GM12873 (cell line): Measurements from ENCODE around the gene POU2F1.

Source experiments
- CTCF ChIP-seq: IDR thresholded peaks from 2 replicates; pipeline ENCODE4 v1.5.1; 2012; ENCODE audit warnings: low read depth, mild to moderate bottlenecking, moderate library complexity, low read length, control low read depth; ENCODE audit not compliant: insufficient read depth; ENCODE audit errors: missing control alignments

The POU2F1 gene

GRCh38 chr1:167434306-167434705 is 213.6 kb downstream of the POU2F1 start:
- no peak for TF ChIP-seq CTCF

- TF ChIP-seq CTCF = no peak
Observed at GRCh38 chr1:167435484-167435883, 214.8 kb downstream of the POU2F1 start.

DNA sequence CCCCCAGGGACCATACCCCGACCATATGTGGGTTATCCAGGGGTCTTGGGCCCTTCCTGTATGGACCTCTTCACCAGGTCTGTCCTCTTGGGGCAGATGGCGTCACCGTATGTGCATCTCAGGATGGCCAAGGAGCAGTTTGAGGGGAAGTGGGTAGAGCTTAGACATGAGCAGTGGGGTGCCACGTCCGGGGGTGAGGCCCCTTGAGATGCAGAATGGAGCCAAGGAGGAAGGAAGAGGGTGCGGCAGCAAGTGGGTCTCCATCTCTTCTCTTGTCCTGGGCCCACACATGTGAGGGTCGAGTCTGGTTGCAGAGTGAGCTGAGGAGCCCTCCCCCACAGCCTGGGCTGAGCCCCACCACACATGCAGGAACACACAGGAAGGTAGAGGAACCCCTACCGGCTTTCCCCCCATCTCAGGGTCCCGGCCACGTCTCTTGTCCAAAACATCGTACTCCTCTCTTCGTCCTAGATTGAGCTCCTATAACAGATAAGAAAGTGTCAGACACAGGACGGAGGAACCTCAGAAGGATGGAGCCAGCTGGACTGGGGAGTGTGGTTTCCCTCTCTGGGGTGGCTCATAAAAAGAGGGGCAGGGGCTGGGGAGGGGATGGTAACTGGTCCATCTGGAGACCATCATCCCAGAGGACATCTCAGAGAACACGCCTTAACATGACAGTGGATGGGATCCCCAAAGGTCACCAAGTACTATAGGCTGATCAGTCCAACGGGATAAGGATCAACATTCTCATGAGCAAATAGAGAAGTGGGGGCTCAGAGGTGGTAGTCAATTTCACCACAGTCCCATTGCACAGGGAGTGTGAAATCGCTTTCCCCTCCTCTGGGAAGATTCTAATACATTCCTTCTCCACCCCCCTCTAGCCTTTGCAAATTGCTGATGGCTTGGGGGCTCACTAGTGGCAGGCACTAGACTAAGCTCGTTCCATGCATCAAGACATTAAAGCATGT is 217.8 kb downstream of the POU2F1 start:
- no peak for TF ChIP-seq CTCF

DNA sequence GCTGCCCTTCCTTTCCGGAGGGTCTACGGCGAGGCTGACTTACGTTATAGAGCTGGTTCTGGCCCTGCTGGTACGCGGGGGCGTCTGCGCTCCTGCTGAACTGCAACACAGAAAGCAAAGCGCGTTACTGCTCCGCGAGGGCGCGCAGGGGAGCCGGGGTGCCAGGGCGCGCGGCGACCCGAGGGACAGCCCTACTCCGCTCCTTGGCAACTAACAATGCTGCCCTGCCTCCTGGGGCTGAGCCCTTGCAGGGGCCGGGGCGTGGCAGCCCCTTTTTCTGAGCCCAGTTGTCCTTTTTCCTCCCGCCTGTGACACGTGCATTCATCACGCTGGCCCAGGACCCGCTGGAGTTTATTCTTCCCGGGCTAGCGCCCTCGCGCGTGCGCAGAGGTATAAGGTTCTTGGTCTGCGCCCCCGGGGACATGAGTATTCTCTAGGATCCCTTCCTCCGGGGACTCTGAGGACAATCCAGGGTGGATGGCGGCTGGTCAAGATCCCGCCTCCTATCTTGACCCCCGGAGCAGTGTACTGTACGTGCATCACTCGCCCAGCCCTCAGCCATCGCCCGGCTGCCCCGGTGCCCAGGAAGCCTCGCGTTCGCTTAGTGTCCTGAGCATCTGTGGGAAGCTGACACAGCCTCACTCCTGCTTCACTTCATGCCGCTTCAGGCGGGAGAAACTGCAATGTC is 218.8 kb downstream of the POU2F1 start:
- TF ChIP-seq CTCF = peak; percentile 5

DNA sequence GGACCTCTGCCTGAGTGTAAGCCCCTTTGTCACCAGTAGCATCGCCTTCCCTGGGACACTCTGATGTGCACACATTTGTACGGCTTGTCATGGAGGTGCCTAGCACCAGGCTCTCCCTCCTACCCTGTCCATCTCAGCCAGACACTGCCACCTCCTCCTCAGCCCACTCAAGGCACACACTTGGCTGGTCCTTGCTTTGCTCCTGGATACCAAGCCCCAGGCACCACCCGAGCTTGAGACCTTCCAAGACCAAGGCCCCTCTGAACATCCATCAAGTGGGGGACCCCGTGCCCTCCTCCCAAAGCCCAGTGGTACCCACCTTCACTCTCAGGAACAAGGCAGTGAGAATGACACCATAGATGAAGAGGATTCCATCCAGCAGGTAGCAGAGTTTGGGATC is 219.7 kb downstream of the POU2F1 start:
- TF ChIP-seq CTCF = no peak

- TF ChIP-seq CTCF = no peak
Observed at GRCh38 chr1:167440776-167441175, 220.1 kb downstream of the POU2F1 start.

DNA sequence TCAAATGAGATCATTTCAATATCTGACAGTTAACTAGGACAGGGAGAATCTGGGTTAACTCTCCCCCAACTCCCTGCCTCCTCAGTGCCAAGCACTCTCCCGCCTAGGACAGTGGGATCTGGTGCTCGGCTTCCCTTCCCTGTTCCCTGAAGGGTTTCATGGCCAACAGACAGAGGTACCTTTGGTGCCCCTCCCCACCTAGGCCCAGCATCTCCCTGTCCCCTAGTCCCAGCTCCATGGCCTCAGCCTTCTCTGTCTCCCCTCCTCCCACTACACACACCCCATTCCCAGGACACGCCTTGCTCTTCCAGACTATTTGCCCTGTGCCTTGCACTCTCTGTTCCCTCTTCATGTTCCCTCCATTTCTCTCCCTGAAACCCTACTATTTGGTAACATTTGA is 220.5 kb downstream of the POU2F1 start:
- no peak for TF ChIP-seq CTCF
